Stomach (tissue), 4 donors: ENCODE measurements around the gene ARFGAP2.
"Not testable (repeated sequence)": the region's sequence is repeated elsewhere in the genome, so short reads cannot be mapped to it uniquely, and the experiment has no call there.

ENCODE experiments used
- EP300 ChIP-seq: sonication (generic); formaldehyde crosslinking; IDR thresholded peaks from one replicate; pipeline ENCODE4 v1.6.1; 2017; ENCODE audit warnings: antibody characterized with exemption
- POLR2A ChIP-seq, 4 donors: fragments of 450-650 bp; IDR thresholded peaks; one replicate each; pipeline ENCODE4 v1.6.1; 2016; ENCODE audit warnings: antibody characterized with exemption in 4 of 4, control low read depth in 2 of 4, mild to moderate bottlenecking in 1 of 4, moderate library complexity in 1 of 4
- POLR2AphosphoS5 ChIP-seq, 3 donors: sonication (generic); formaldehyde crosslinking; IDR thresholded peaks; one replicate each; pipeline ENCODE4 v1.6.1; 2016; ENCODE audit warnings: antibody characterized with exemption in 3 of 3
- TF ChIP-seq, protein P1 (sequence below), 7 experiments: fragments of 450-650 bp in 4 of 7; fragments of 200-600 bp in 3 of 7; sonication (generic) in 3 of 7; IDR thresholded peaks; one replicate each; pipeline ENCODE4 v1.5.1; 2016 to 2019; ENCODE audit warnings: antibody characterized with exemption in 7 of 7, control low read depth in 2 of 7, mild to moderate bottlenecking in 1 of 7

- TF ChIP-seq, protein P1, sequence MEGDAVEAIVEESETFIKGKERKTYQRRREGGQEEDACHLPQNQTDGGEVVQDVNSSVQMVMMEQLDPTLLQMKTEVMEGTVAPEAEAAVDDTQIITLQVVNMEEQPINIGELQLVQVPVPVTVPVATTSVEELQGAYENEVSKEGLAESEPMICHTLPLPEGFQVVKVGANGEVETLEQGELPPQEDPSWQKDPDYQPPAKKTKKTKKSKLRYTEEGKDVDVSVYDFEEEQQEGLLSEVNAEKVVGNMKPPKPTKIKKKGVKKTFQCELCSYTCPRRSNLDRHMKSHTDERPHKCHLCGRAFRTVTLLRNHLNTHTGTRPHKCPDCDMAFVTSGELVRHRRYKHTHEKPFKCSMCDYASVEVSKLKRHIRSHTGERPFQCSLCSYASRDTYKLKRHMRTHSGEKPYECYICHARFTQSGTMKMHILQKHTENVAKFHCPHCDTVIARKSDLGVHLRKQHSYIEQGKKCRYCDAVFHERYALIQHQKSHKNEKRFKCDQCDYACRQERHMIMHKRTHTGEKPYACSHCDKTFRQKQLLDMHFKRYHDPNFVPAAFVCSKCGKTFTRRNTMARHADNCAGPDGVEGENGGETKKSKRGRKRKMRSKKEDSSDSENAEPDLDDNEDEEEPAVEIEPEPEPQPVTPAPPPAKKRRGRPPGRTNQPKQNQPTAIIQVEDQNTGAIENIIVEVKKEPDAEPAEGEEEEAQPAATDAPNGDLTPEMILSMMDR (IDR thresholded peaks at IDR 0.05): not testable (repeated sequence)
- not testable (repeated sequence) for TF ChIP-seq EP300; POLR2A (IDR thresholded peaks at IDR 0.05); POLR2AphosphoS5 (IDR thresholded peaks at IDR 0.05)
Observed at GRCh38 chr11:47206577-47206976, 29.9 kb upstream of the ARFGAP2 start.
